ENCODE measurements around the gene DCLK1.

DCLK1 gene

GRCh38 chr13:36094478-36094877 is 36.7 kb downstream of the DCLK1 start:
- no peaks in the 10 kb centered on the region for H4K20me1 ChIP-seq (ENCODE audit: insufficient read depth, low read length, poor library complexity, severe bottlenecking)
- H3K9me3 ChIP-seq (ENCODE audit: insufficient read depth, low read depth, low read length), result no peaks in the 10 kb centered on the region
- H3K4me3 ChIP-seq (ENCODE audit: low read length, poor library complexity, severe bottlenecking), result no peak overlapping the region
- H3K36me3 ChIP-seq (ENCODE audit: insufficient read depth, low read length), result no peaks in the 10 kb centered on the region
- H3F3A ChIP-seq (ENCODE audit: low read depth), result no peaks in the 10 kb centered on the region
- no peak overlapping the region for H2AFZ ChIP-seq (ENCODE audit: low read length)
- H3K79me2 ChIP-seq (ENCODE audit: insufficient read depth, low read length), result no peaks in the 10 kb centered on the region
- H3K4me1 ChIP-seq (ENCODE audit: insufficient read depth, low read length, poor library complexity, severe bottlenecking), result no peaks in the 10 kb centered on the region
- TF ChIP-seq CTCF (conservative IDR thresholded peaks at IDR 0.05; ENCODE audit: low read length) (no peak), EZH2phosphoT487 (IDR thresholded peaks at IDR 0.05; ENCODE audit: borderline replicate concordance) (no peak)
- H3K9me2 ChIP-seq (replicated peaks; ENCODE audit: low read depth, low read length), result no peaks in the 10 kb centered on the region
- no peak overlapping the region for H3K9ac ChIP-seq (ENCODE audit: low read depth, low read length, poor library complexity, severe bottlenecking)
- no peaks in the 10 kb centered on the region for H3K27me3 ChIP-seq (ENCODE audit: insufficient read depth, low read length, poor library complexity, severe bottlenecking)
- H3K4me2 ChIP-seq (ENCODE audit: low read depth, low read length, poor library complexity, severe bottlenecking), result no peak overlapping the region

- Histone ChIP-seq H3K4me1 (ENCODE audit: insufficient read depth, low read length, poor library complexity, severe bottlenecking) (no peaks in the 10 kb centered on the region), H4K20me1 (ENCODE audit: insufficient read depth, low read length, poor library complexity, severe bottlenecking) (no peaks in the 10 kb centered on the region), H3F3A (ENCODE audit: low read depth) (no peaks in the 10 kb centered on the region), H3K9me3 (ENCODE audit: insufficient read depth, low read depth, low read length) (no peaks in the 10 kb centered on the region), H3K79me2 (ENCODE audit: insufficient read depth, low read length) (no peaks in the 10 kb centered on the region), H3K36me3 (ENCODE audit: insufficient read depth, low read length) (no peaks in the 10 kb centered on the region), H3K9ac (ENCODE audit: low read depth, low read length, poor library complexity, severe bottlenecking) (no peak overlapping the region), H3K4me3 (ENCODE audit: low read length, poor library complexity, severe bottlenecking) (no peak overlapping the region), H3K27me3 (ENCODE audit: insufficient read depth, low read length, poor library complexity, severe bottlenecking) (no peaks in the 10 kb centered on the region), H3K9me2 (replicated peaks; ENCODE audit: low read depth, low read length) (no peaks in the 10 kb centered on the region), H3K4me2 (ENCODE audit: low read depth, low read length, poor library complexity, severe bottlenecking) (no peak overlapping the region), H2AFZ (ENCODE audit: low read length) (no peak overlapping the region)
- TF ChIP-seq EZH2phosphoT487 (IDR thresholded peaks at IDR 0.05; ENCODE audit: borderline replicate concordance), result no peak
- no peak for TF ChIP-seq CTCF (conservative IDR thresholded peaks at IDR 0.05; ENCODE audit: low read length)
These were observed 40.6 kb downstream of the DCLK1 start for GRCh38 chr13:36090592-36090991.

- H3K36me3 ChIP-seq (ENCODE audit: insufficient read depth, low read length), result no peaks in the 10 kb centered on the region
- no peak overlapping the region for H3K9ac ChIP-seq (ENCODE audit: low read depth, low read length, poor library complexity, severe bottlenecking)
- H3K9me2 ChIP-seq (replicated peaks; ENCODE audit: low read depth, low read length), result no peaks in the 10 kb centered on the region
- H3K4me3 ChIP-seq (ENCODE audit: low read length, poor library complexity, severe bottlenecking), result no peak overlapping the region
- TF ChIP-seq EZH2phosphoT487 (IDR thresholded peaks at IDR 0.05; ENCODE audit: borderline replicate concordance) (no peak), CTCF (conservative IDR thresholded peaks at IDR 0.05; ENCODE audit: low read length) (no peak)
- H3K79me2 ChIP-seq (ENCODE audit: insufficient read depth, low read length), result no peaks in the 10 kb centered on the region
- no peak overlapping the region for H3K4me2 ChIP-seq (ENCODE audit: low read depth, low read length, poor library complexity, severe bottlenecking)
- no peak overlapping the region for H2AFZ ChIP-seq (ENCODE audit: low read length)
- H3K27me3 ChIP-seq (ENCODE audit: insufficient read depth, low read length, poor library complexity, severe bottlenecking), result no peaks in the 10 kb centered on the region
- no peaks in the 10 kb centered on the region for H3K9me3 ChIP-seq (ENCODE audit: insufficient read depth, low read depth, low read length)
- no peaks in the 10 kb centered on the region for H4K20me1 ChIP-seq (ENCODE audit: insufficient read depth, low read length, poor library complexity, severe bottlenecking)
- H3F3A ChIP-seq (ENCODE audit: low read depth), result no peaks in the 10 kb centered on the region
- no peaks in the 10 kb centered on the region for H3K4me1 ChIP-seq (ENCODE audit: insufficient read depth, low read length, poor library complexity, severe bottlenecking)
These were observed 42.0 kb downstream of the DCLK1 start for GRCh38 chr13:36089130-36089647.

All from Loucy (cell line).